ENCODE data around the gene SDK2.
A peak's percentile ranks its signal among the peaks of the same experiment; 100 is the strongest.

The SDK2 gene, protein sequence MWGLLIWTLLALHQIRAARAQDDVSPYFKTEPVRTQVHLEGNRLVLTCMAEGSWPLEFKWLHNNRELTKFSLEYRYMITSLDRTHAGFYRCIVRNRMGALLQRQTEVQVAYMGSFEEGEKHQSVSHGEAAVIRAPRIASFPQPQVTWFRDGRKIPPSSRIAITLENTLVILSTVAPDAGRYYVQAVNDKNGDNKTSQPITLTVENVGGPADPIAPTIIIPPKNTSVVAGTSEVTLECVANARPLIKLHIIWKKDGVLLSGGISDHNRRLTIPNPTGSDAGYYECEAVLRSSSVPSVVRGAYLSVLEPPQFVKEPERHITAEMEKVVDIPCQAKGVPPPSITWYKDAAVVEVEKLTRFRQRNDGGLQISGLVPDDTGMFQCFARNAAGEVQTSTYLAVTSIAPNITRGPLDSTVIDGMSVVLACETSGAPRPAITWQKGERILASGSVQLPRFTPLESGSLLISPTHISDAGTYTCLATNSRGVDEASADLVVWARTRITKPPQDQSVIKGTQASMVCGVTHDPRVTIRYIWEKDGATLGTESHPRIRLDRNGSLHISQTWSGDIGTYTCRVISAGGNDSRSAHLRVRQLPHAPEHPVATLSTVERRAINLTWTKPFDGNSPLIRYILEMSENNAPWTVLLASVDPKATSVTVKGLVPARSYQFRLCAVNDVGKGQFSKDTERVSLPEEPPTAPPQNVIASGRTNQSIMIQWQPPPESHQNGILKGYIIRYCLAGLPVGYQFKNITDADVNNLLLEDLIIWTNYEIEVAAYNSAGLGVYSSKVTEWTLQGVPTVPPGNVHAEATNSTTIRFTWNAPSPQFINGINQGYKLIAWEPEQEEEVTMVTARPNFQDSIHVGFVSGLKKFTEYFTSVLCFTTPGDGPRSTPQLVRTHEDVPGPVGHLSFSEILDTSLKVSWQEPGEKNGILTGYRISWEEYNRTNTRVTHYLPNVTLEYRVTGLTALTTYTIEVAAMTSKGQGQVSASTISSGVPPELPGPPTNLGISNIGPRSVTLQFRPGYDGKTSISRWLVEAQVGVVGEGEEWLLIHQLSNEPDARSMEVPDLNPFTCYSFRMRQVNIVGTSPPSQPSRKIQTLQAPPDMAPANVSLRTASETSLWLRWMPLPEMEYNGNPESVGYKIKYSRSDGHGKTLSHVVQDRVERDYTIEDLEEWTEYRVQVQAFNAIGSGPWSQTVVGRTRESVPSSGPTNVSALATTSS (N-terminal part only)

DNA sequence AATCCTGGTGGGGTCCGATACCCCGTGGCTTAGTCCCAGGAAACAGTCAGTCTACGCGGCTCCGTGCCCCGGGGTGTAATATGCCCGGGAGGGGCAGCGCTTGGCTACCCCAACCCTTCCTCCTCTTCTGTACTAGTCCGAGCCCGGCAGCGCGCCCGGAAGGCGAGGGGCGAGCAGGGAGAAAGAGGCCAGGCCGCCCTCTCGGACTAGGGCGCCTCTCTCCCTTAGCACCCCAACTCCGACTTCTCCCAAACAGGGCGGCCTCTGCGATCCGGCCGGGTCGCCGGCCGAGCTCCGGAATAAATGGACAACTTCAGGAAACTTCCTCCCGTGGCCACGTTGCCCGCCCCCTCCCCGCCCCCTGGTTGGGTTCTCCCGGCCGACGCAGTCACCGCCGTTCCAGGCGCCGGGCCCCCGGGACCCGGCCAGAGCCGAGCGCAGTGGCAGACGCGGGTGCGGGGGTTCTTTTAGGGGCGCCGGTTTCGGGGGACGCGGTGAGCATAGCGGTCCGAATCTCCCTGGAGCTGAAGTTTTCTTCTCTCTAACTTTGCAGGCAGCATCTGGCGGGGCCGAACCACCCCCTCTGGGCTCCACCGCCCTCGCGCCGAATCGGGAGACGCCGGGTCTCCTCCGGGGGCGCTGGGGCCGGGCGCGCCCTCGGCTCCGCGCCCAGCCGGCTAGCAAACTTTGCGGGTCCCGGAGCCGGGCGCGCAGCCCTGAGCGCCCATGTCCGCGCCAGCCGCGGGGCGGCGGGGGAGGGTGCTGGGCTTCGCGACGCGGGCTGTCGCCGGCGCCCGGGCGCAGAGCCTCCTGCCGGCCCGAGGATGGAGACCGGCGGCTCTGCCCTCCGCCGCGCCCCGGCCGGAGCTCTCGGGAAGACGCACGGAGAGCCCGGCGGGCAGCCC is at the start of gene SDK2:
TSS of gene SDK2 (minus strand) at position 301 of the 905 bp plus-strand sequence. CDS start 357 bp downstream, outside the sequence.
- DNase-seq = no peak

DNA sequence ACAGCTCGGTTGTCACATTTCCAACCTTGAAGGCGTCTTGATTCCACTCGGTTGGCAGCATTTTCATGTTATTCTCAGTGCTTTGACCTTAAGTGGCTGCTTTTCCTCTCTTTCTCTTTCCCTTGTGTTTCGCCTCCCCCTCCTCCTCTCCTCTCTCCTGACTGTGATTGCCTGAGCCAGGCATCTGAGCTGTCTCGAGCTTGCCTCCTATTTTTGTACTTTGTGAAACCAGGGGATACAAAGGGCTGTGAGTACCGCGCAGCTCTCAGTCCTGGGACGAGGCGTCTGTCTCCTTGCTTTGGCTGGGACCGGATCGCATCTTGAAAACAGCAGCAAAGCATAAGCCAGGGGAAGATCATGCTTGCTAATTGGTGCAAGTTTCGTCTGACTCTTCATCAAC is 48.8 kb upstream of the SDK2 start:
- DNase-seq = no peak

DNA sequence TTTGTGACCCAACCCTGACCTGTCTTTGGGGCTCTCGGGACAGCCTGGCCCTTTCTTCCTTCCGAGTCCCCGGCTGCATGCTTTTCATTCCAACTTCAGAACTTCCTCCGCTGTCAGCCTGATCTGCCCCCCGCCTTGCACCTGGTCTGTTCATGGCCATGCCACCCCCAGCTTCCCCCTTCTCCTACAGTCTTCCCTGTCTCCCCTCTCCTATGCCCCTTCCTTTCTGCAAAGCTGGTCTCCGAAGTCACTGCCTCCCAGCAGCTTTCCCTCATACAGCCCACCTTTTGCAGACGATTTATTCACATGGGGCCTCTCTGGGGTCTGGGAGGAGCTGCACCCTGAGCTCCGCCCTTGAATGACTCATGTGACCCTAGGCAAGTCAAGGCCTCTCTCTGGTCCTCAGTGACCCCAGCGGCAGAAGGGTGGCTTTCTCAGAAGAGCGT is 47.1 kb upstream of the SDK2 start:
- no peak for DNase-seq

DNA sequence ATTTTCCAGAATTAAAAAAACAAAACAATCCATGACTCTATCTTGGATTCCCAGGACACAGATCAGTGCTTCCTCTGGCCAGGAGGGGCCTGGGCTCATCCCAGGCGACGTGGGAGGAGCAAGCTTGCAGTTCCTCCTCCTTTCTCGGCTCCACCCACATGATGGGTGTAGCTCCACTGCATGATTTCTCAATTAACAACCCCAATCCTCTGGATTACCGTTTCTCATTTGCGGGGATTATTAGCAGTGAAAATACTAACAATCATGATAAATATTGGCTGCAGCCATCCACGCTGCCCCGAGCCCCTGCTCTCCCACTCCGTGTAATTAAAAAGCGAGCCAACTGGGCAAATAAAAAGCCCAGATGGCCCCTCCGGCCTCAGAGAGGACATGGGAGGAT is 46.4 kb upstream of the SDK2 start:
- DNase-seq = no peak

DNA sequence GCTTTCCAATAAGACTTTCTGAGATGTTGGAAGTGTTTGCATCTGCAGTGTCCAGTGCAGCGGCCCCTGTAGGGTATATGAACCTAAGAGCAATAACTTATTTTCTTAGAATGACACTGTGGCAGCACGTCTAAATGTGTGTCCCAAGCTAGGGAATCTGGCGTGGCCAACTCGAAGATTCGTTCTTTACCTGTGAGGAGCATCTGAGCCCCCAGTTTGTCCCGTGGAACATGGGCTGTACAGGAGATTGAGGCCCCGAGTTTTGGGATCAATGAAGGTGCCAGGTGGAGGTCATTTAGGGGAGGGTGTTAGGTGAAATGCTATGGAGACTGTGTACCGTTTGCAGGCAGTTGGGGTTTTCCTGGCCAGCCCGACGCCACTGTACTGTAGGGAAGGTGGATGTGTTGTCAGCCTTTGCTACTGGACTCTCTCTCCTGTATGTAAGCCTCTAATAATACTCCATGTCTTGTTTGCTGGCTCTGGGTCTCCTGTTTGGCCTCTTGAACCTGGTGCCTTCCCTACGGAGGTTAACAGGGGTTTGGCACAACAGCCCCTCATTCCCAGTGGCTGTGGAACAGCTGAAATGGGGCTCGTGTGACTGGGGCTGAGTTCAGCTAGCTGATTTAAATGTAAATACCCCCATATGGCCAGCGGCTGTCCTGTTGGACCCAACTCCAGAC is 45.5 kb upstream of the SDK2 start:
- DNase-seq = no peak

DNA sequence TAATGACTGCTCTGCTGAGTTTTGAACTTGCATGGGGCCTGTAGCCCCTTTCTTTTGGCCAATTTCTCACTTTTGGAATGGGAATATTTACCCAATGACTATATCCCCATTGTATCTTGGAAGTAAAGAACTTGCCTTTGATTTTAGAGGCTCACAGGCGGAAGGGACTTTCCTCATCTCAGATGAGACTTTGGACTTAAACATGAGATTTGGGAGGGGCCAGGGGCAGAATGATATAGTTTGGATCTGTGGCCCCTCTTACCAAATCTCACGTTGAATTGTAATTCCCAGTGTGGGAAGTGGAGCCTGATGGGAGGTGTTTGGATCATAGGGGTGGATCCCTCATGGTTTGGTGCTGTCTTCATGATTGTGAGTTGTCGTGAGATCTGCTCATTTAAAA is 42.7 kb upstream of the SDK2 start:
- DNase-seq = no peak

DNA sequence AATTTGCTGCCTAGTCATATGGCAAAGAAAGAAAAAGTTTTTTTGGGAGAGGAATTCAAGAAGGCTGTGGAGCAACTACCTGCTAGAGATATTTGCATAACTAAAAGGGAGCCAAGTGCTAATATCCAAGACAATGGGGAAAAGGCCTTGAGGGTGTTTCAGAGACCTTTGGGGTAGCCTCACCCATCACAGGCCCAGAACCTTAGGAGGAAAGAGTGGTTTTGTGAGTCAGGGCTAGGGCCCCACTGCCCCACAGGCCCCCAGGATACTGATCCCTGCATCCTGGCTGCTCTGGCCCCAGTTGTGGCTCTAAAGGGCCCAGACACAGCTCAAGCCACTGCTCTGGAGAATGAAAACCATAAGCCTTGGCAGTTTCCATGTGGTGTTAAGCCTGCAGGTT is 41.9 kb upstream of the SDK2 start:
- no peak for DNase-seq

DNA sequence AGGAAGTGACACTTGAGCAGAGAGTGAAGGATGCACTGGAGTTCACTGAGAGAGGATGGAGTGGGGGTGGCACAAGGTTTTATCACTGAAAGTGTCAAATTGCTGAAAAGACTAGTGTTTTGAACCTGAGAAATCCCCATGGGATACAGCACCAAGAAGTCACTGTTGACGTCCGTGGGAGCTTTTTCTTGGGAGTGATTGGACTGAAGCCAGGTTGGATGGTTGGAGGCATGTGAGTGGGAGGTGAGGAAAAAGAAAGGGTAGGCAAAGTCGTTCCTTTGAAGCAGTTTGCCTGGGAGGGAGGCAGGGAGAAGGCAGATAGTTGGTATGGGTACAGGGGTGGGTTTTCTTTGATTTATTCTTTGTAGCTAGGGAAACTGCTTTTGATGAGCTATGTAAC is 39.9 kb upstream of the SDK2 start:
- DNase-seq = no peak

DNA sequence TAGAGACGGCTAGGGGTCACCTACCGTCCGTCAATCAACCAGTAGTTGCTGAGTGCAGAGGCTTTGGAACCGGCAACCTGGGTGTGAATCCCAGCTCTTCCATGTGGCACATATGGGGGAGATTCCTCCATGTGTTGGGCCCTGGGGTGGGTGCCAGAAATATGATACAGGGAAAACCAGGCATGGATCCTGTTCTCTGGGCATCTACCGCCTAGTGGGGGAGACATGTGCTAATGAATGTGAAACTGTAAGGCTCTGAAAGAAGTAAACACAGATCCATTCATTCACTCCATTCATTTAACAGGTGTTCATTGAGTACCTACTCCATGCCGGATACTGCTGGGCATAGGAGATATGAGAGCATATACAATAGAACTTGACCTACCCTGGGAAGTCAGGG is 39.5 kb upstream of the SDK2 start:
- no peak for DNase-seq

DNA sequence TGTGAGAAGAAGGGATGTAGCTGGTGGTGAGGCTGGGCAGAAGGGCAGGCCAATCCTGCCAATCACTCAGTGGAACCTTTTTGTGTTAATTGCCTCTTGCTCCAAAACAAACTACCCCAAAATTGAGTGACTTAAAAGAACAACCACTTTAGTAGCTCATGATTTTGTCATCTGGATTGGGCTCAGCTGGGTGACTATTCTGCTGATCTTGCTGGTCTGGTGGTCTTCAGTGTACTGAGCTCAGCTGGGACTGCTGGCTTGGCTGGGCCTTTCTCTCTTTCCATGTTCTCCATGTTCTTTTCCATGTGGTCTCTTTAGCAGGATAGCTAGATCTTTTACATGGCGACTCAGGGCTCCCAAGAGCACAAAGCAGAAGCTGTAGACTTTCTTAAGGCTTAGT is 37.7 kb upstream of the SDK2 start:
- no peak for DNase-seq

DNA sequence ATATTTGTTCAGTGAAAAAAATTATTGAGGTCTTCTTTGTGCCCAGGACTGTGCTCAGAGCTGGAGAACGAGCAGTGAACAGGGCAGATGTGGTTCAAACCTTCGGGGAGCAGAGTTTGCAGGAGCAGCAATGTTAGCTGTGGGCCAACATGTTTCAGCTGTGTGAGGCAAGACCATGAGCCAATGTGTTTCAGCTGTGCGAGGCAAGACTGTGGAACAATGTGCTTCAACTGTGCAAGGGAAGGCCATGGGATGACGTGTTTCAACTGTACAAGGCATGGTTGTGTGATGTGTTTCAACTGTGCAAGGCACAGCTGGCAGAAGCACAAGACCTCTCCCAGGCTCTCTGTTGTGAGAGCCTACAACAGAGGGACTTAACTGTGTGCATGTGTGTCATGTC is 35.2 kb upstream of the SDK2 start:
- no peak for DNase-seq

DNA sequence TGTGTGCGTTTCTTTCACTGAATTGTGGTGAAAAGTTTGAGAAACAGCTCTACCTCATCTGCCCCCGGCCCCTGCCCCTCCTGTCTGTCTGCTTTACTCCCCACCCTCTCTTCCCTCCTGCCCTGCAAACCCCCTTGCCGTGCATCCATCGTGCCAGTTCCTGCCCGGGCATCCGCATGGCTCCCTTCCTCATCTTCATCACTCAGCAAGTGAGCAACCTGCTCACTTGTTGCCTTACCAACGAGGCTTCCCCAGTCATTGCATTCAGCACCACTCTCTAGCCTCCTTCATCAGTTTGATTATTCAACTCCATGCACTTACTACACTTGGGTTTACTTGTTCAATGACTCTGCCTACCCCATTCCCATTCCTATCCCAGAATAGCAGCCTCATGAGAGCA is 34.8 kb upstream of the SDK2 start:
- no peak for DNase-seq

DNA sequence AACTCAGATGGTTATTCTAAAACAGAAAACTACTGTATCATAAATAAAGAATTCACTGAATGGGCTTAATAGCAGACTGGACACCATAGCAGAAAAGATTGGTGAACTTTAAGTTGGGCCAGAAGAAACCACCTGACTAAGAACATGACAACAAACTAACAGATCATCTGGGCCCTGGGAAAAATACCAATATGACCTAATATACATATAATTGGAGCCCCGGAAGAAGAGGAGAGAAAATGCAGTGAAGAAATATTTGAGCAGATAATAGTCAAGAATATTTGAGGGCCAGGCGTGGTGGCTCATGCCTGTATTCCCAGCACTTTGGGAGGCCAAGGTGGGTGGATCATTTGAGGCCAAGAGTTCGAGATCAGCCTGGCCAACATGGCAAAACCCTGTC is 25.5 kb upstream of the SDK2 start:
- no peak for DNase-seq

DNA sequence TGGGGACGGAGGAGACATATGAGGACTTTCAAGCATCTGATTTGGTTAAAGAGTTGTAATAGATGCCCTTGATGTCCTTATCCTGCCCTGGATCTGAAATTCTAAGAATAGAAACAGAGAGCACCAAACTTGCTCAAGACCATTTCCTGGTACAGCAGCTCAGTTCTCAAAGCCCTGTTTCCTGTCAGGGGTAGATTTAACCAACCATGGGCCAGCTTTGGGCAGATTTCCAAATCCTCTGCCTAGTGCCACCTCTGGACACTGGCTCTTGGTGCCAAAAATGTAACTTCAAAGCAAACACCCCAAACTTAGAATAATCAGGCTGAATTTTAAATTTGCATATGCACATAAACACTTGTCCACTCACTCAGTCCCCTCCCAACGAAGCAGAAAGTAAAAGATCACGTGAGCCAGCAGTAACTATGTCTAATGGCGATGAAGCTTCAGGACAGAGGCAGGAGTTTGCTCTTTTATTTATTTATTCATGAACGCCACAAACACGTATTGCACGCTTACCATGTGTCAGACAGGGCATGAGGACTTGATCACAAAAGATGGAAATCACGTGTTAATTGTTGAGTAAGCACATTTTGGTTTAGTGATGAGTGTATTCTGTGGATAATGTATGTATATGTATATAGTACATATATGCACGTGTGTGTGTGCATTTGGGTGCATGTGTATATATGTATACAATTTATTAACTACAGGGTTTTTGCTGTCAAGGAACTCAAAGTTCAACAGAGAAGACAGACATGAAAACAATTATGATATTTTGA is 23.1 kb upstream of the SDK2 start:
- DNase-seq = peak; percentile 16

DNA sequence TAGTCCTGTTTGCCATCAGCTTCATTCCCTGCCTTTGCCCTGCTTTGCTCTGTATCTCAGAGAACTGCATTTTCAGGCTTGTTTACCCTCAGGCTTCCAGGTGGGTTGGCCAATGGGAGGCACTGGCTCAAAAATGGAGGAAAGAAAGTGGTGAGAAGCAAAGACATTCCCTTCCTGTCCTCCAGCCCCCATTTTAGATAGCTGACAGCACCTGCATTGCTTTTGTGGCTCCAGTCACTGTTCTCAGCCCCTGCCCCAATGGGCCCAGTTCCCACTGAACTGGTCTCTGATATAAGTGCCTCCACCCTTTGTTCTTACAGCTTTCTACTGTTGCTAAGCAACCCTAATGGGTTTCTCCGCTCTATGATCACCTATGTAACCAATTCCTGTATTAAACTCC is 19.4 kb upstream of the SDK2 start:
- no peak for DNase-seq

DNA sequence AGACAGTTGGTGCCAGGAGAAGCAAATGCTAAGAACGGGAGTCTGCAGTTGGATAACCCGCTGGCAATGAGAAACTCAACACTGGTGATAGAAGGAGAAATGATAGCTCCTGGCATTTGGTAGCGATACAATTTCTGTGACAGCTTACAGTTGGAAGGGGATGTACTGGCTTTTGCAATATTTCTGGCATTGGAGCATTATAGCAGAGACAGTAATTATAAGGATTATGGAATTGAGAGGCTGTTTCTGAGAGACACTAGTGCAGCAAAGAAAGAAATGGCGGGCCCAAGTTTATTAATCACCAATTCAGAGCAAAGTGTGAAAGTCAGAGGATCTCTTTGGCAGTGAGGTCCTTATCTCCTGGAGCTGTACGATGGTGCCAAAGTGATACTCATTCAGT is 16.1 kb upstream of the SDK2 start:
- no peak for DNase-seq

DNA sequence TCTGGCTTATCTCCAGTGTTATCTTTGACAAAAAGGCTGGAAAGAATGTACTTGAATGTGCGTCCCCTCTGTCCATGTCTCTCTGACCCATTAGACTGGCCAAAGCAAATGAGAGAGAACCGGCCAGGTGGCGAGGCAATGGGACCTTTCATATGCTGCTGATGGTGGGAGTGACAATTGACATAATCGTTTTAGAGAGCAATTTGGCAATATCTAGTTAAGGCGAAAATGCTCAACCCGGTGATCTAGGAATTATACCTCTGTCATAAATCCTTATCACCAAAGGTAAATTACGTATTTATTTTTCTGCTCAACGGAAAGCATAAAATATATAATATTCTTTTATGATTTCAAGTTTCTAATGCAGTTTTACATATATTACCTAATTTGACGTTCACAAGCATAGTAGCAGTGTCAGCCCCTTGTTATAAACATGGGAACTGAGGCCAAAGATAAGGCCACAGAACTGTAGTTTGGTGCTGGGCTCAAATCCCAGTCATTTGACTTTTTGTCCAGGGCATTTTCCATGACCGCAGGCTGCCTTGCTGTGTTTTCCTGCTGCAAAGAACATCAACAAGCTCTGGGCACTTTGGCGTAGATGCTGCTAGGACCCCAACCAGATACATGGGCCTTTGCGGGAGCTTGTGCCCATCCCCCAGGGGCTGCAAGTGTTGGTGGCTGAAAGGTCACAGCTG is 14.7 kb upstream of the SDK2 start:
- no peak for DNase-seq

DNA sequence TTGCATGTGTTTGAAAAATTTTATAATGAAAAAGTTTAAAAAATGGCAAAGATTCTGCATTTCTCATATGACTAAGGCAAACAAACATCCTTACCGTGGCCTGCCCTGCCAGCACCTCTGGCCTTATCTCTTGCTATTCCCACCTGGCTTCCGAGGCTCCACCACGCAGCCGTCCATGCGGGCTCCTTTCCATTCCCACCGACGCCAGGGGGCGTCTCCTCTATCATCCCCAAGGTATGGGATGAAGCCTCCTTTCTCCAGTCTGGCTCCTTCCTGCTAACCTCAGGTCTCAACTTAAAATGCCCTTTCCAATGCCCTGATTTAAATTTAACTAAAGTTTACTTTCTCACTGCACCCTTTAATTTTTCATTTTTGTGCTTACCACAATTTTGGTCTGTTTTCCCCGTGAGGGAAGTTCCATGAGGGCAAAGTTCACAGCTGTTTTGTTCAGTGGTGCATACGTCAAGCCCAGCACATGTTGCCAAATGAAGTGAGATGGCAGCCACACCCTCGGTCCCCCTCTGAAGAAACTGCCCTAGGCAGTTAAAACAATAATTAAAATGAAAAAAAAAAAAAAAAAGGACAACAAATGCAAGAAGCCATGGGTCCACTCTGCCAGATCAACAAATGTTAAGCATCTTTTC is 13.3 kb upstream of the SDK2 start:
- no peak for DNase-seq

DNA sequence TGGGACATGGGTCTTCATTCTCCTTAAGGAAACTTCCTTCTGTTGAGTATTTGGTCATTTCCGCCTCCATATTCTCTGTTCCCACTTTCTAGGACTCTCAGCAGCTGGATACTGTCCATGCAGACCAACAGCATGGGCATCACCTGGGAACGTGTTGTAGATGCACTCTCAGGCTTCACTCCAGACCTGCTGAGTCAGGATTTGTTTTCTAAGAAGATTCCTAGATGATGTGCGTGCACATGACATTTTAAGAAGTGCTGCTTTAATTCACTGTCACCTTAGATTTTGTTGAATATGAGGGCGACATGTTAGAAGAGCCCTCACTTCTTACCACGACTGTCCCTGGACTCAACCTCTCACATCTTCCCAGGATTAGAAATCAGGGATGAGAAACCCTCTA is 10.0 kb upstream of the SDK2 start:
- DNase-seq = no peak

DNA sequence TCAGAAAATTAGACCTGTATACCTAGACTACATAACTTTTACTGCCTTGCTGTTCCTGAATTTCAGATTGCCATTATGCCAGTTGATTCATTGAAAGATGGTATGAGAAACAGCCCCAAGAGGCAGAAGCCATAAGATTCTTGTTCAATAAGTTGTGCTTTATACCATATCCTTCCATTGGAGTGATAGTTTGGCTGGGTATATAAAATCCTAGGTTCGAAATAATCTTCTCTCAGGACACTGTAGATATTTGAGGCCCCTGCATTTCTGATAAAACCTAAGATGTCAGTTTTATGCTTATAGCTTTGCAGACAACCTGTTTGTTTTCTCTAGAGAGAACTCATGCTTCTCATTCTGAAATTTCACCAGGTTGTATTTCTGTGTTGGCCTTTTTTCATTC is 9.6 kb upstream of the SDK2 start:
- DNase-seq = no peak

Measured in CD4-positive, alpha-beta T cell treated with Interleukin-17A for 1 hour (primary cell).